Ectodermal cell (in vitro differentiated cells): ENCODE measurements around the gene CBX8.

ENCODE experiments used
- H3K27ac ChIP-seq: 2 replicates; pipeline ENCODE4 v1.7.0; 2013; ENCODE audit warnings: mild to moderate bottlenecking, low read depth, low read length; ENCODE audit not compliant: insufficient read depth, poor library complexity, severe bottlenecking
- H3K27me3 ChIP-seq: 2 replicates; pipeline ENCODE4 v1.7.0; 2013; ENCODE audit warnings: mild to moderate bottlenecking, low read length; ENCODE audit not compliant: insufficient read depth, control insufficient read depth, poor library complexity, severe bottlenecking
- H3K36me3 ChIP-seq: one replicate; pipeline ENCODE4 v1.7.0; 2013; ENCODE audit warnings: low read length; ENCODE audit not compliant: control insufficient read depth, insufficient read depth
- H3K4me1 ChIP-seq: one replicate; pipeline ENCODE4 v1.7.0; 2013; ENCODE audit warnings: low read length; ENCODE audit not compliant: control insufficient read depth, insufficient read depth
- H3K4me3 ChIP-seq: 2 replicates; pipeline ENCODE4 v1.7.0; 2013; ENCODE audit warnings: low read depth, low read length, control low read depth; ENCODE audit not compliant: insufficient read depth
- H3K9me3 ChIP-seq: 2 replicates; pipeline ENCODE4 v1.7.0; 2013; ENCODE audit warnings: mild to moderate bottlenecking, low read length, moderate library complexity; ENCODE audit not compliant: control insufficient read depth
- WGBS, 2 experiments: methylation state at CpG; one replicate each; pipeline ENCODE4 v1.1.7; 2013; ENCODE audit warnings: missing lambda C conversion rate in 2 of 2; 5-methylcytosine and 5-hydroxymethylcytosine counted together

Gene CBX8

DNA sequence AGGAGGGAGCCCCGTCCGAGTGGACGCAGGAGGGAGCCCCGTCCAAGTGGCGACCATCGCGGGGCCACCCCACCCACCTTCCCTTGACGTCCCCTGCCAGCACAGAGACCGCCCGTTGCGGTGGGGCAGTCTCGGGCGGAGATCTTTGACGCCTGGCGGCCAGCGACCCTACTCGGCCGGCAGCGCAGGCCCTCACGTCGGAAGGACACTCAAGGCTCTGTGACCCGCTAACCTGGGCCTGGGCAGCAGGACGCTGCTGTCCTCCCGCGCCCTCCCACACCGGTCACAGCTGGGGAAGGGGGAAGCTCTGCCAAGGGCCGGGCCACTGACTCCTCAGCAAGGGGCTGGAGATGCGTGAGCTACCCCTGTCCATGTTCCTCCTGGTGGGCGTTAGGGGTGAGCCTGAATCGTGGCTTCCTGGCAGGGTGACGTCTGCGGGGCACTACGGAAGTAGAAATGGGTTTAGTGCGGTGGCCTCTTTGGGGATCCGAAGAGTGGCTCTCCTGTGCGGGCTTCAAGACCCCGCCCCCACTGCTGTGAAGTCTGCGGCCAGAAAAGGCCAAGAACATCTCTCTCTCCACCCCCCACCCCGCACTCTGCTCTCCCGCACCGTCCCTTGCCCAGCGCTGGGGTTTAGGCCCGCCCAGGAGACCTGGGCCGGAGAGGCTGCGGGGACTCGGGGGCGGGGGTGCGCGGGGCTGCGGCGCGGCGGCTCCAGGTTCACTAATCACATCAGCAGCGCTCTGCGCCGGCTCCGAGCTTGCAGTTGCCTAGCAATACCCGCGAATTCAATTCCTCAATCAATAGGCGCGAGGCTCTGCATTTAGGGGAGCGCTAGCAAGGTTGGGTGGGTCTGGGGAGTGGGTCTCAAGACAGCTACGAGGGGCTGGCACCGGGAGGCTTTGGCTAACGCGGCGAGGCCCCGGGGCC, 5.8 kb downstream of the CBX8 start:
- Histone ChIP-seq H3K36me3 (peaks cover 10% of the 10 kb centered on the region), H3K4me1 (peaks cover 53% of the 10 kb centered on the region), H3K27ac (no peak overlapping the region), H3K9me3 (no peaks in the 10 kb centered on the region), H3K4me3 (peak overlapping the region; percentile 7), H3K27me3 (peaks cover 89% of the 10 kb centered on the region)
- WGBS, 2 experiments, result 4 to 5% methylated on average over 68 of the region's 68 CpGs

DNA sequence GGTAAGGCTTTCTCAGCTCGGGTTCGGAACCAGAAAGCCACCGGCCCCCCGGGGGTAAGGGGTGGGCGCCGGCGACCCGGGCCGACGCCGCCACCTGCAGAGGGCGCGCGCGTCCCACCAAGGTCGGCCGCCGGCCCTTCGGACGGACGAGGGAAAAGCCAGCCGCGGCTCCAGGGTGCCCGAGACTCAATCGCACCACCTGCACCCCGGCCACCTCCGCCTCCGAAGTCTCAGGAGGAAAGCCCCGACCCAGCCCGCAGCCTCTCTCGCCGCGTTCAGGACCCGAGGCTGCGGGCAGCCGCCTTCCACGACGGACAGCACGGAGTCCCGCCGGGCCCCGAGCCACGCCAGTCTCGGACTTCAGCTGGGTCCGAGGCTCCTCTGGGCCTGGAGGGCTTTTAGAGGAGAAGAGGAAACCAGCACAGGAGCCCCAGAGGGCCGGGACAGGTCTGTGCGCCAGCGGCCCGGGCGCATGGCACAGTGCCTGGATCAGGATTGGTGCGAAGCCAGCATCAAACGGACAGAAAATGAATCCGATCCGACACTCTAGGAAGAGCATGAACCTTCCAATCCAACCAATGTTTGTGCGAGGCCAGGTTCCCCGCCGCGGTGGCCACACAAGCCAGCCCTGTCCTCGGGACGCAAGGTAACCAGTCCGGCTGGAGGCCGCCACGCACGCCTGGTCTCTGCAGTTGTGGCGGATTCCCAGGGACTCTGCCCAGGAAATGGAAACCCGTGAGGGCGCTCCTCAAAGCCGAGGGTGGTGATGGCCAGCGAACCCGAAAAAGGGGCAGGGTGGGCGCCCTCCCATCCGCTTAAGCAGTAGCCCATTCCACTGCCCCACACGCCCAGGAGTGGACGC, 6.7 kb downstream of the CBX8 start:
- Histone ChIP-seq H3K36me3 (peaks cover 9% of the 10 kb centered on the region), H3K9me3 (no peaks in the 10 kb centered on the region), H3K4me1 (peaks cover 50% of the 10 kb centered on the region), H3K27me3 (peaks cover 80% of the 10 kb centered on the region), H3K4me3 (peak overlapping the region; percentile 25), H3K27ac (no peak overlapping the region)
- 10% methylated on average over 74 of the region's 74 CpGs for WGBS, 2 experiments

DNA sequence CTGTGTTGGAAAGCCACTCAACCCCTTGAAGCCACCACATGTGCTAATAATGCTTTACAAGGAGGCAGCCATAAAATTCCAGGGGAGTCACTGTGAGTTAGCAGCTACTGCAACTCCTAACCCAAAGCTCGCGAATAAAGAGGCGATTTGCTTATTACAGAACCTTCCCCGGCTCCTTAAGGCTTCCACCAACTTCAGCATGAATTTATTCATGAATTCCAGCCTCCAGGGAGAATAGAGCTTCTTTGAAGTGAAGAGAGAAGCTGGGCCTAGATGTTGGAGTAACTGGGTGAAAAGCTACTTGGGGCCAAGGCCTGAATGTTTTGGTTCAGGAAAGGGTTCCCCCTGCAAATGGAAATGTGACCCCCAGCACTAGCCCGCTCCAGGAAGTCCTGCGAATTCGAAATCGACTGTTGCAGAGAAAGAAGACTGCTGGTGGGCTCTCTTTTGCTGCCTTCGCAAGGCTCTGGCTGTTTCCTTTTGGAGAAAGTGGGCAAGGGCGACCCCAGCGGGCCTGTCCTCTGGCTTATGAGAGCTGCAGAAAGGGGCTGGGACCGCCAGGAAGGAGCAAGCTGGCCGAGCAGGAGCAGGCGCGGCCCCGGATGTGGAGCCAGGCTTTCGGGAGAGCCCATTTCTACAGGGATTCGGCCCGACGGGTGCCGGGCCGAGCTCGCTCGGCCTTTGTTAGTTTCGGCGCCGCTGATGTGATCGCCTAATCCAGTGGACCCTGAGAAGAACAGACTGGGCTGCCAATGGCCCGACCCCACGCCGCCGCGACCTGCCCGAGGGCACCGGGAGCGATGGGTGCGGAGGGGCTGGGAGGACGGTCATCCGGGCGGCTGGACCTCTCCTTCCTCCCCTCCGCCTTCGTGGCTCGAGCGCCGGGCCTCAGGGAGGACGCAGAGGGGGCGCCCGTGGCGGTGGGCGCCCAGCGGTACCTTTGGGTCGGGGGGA, 7.6 kb downstream of the CBX8 start:
- Histone ChIP-seq H3K27ac (no peak overlapping the region), H3K4me3 (peak overlapping the region; percentile 25), H3K4me1 (peaks cover 41% of the 10 kb centered on the region), H3K36me3 (peaks cover 8% of the 10 kb centered on the region), H3K27me3 (peaks cover 71% of the 10 kb centered on the region), H3K9me3 (no peaks in the 10 kb centered on the region)
- WGBS, 2 experiments, result 2 to 3% methylated on average over 52 of the region's 52 CpGs

DNA sequence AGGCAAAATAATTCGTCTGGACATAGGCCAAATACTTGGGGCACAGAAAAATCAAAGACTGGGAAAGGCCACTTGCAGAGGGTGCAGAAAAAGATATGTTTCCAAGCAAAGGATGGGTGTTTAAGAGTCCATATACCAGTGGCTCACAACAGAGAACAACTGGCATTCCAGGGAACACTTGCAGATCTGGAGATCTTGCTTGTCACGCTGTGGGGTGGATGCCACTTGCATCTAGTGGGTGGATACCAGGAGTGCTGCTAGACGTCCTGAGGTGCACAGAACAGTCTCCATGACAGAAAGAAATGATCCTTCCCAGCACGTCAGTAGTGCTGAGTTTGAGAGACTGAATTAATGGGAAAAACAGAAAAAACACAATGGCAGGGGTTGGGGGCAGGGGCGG, 8.4 kb downstream of the CBX8 start:
- peaks cover 16% of the 10 kb centered on the region for H3K36me3 ChIP-seq
- H3K27me3 ChIP-seq, result peaks cover 63% of the 10 kb centered on the region
- no peak overlapping the region for H3K27ac ChIP-seq
- no peaks in the 10 kb centered on the region for H3K9me3 ChIP-seq
- no peak overlapping the region for H3K4me3 ChIP-seq
- H3K4me1 ChIP-seq, result peaks cover 33% of the 10 kb centered on the region
- WGBS, 2 experiments, result 50 to 53% methylated on average over 5 of the region's 5 CpGs

DNA sequence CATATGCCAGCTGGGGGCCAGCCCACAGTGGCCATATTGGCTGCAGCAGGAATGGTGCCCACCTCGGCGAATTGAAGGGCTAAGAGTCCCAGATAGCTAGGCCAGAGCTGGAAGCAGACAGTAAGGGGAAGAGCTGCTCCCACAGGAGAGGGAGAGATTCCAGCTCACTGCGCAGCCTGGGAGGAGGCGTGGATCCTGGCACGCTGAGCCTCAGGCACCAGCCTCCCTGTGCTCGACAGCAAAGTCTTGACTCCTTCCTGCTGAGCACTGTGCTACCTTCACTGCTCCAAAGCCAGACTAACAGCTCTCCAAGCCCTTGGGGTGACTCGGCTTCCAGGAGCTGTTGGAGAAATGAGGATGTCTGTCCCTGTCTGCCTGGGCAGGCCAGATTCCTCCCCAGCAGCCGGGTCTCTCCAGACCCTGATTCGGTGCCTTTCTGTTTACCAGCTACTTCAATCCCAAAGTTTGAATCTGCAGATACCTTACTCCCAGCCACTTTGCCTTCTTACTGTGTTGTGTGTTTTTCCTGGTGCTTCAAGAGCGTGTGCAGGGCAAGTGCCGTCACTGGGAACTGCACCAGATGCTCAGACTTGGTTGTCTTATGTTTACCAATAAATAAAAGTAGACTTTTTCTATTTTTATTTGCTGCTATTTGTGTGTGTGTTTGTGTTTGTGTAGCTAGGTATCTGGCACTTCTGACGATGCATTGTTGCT, 9.8 kb downstream of the CBX8 start:
- Histone ChIP-seq H3K36me3 (peaks cover 30% of the 10 kb centered on the region), H3K27me3 (peaks cover 49% of the 10 kb centered on the region), H3K4me1 (peaks cover 26% of the 10 kb centered on the region), H3K27ac (no peak overlapping the region), H3K4me3 (no peak overlapping the region), H3K9me3 (no peaks in the 10 kb centered on the region)
- 91 to 92% methylated on average over 12 of the region's 12 CpGs for WGBS, 2 experiments

DNA sequence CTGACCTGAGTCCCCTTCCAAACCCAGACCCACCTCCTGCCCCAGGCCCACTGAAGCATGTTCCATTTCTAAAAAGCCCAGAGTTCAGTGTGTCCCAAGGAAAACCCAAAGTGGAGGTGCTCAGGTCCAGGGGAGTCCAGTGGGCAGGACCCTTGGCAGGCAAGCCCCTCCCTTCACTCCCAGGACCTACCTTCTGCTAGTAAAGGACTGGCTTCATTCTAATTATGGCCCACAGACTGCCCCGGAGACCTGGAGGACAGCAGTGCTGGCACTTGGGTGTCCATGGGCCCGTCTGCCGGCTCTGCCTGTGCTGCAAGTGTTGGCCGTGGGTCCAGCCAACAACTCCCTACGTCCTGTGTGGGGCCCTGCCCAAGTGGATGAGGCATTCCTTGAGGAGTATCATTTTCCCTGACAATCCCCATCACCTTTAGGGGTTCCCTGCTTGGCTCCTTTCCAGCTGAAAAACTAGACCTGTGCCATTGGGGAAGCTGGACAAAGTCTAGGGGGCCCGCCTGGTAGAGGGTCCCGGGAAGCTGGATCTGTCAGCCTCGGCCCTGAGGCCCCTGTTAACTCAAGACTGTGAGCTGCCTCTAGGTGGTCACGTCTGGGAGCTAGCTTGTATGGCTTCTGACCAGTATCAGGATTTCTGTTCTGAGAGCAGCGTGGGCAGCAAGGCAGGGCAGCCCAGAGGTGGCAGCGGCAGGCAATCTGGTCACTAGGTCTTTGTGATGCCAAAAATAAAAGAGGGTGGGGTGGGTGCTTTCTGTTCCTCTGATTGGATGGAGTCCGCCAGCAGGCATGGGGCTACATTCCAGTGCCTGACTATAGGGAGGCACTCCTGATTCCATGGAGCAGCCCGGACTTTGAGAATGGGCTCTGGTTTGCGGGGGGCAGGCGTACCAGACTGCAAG, 10.7 kb downstream of the CBX8 start:
- H3K4me1 ChIP-seq, result peaks cover 21% of the 10 kb centered on the region
- H3K4me3 ChIP-seq, result no peak overlapping the region
- 90% methylated on average over 15 of the region's 15 CpGs for WGBS, 2 experiments
- H3K36me3 ChIP-seq, result peaks cover 36% of the 10 kb centered on the region
- H3K27ac ChIP-seq, result no peak overlapping the region
- peaks cover 40% of the 10 kb centered on the region for H3K27me3 ChIP-seq
- H3K9me3 ChIP-seq, result no peaks in the 10 kb centered on the region

DNA sequence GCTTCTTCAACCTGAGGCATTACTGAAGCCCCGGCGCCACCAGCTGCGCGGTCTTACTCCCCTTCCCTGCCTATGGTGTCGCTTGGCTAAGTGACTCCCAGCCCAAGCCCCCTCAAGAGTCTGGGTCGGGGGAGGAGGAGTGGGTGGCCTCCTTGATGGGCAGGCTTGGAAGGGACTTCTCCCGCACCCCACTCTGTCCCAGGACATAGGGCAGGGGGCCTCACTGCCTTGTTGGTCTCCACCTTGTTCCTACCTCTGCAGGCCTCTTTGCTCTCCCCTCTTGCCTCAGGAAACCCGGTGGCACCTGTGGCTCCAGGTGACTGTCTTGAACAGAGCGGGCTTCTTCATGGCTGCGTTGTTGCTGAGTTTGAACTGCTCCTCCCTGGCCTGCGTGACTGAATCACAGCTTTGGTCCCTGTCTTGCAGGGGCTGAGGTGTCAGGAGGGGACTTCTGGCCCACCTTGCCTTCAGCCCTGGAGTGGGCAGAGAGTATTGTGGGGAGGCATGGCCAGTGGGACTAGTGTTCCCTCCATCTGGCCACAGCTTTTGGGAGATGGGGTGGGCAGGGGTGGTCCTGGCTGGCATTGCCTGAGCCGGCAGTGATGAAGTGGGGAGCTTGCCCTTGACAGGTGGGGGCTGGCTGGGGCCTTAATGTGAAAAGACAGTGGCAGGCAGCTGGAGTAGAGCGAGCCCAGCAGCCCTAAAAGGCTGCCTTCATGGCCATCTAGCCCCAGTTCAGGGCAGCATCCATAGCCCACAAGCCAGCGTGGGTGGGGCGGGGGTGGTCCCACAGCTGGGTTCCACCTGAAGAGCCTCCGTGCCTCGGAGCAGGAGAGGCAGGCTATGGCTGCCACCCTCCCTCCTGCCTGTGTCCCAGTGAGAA, 11.6 kb downstream of the CBX8 start:
- WGBS, 2 experiments, result 94 to 95% methylated on average over 17 of the region's 17 CpGs

DNA sequence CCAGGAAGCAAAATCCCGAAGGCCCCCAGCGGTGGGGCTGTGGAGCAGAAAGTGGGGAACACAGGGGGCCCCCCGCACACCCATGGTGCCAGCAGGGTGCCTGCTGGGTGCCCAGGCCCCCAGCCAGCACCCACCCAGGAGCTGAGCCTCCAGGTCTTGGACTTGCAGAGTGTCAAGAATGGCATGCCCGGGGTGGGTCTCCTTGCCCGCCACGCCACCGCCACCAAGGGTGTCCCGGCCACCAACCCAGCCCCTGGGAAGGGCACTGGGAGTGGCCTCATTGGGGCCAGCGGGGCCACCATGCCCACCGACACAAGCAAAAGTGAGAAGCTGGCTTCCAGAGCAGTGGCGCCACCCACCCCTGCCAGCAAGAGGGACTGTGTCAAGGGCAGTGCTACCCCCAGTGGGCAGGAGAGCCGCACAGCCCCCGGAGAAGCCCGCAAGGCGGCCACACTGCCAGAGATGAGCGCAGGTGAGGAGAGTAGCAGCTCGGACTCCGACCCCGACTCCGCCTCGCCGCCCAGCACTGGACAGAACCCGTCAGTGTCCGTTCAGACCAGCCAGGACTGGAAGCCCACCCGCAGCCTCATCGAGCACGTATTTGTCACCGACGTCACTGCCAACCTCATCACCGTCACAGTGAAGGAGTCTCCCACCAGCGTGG, 12.4 kb downstream of the CBX8 start:
- no peak overlapping the region for H3K27ac ChIP-seq
- WGBS, 2 experiments, result 95 to 97% methylated on average over 31 of the region's 31 CpGs
- no peak overlapping the region for H3K4me3 ChIP-seq
- H3K36me3 ChIP-seq, result peaks cover 44% of the 10 kb centered on the region
- H3K4me1 ChIP-seq, result peaks cover 30% of the 10 kb centered on the region
- peaks cover 23% of the 10 kb centered on the region for H3K27me3 ChIP-seq
- H3K9me3 ChIP-seq, result no peaks in the 10 kb centered on the region

More for the DNA sequence above, 11.6 kb downstream of the CBX8 start:
- peaks cover 44% of the 10 kb centered on the region for H3K36me3 ChIP-seq
- no peaks in the 10 kb centered on the region for H3K9me3 ChIP-seq
- peaks cover 31% of the 10 kb centered on the region for H3K27me3 ChIP-seq
- H3K4me3 ChIP-seq, result no peak overlapping the region
- no peak overlapping the region for H3K27ac ChIP-seq
- H3K4me1 ChIP-seq, result peaks cover 25% of the 10 kb centered on the region
